ENCODE results near the gene ABCD2. TPM values are rescaled to one million over a fixed set of nuclear protein-coding genes. Genes with fewer than 3 reads are reported as not detected.
"Not testable (repeated sequence)": the region's sequence is repeated elsewhere in the genome, so short reads cannot be mapped to it uniquely, and the experiment has no call there.

Gene ABCD2
- total RNA-seq, 1 donor from 2014 or later, result 19.3 TPM

DNA sequence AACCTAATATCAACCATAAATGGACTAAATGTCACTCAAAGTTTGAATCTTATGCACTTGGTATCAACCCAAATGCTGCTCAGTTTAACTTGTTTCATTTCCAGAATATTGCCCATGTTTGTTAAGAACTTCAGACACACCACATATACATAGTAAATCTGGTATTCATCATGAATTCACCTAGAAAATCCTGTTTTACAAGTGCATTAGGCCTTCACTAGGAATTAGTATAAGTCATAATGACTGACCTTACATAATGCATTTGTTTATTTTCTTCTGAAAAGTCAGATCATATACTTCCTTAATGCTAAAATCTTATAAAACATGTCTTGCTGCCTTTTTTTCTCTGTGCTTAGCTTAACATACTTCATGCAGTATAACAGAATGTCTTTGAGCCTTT is 66.1 kb downstream of the ABCD2 start:
- intact Hi-C loops (cut with micrococcal nuclease), result no loop called here

DNA sequence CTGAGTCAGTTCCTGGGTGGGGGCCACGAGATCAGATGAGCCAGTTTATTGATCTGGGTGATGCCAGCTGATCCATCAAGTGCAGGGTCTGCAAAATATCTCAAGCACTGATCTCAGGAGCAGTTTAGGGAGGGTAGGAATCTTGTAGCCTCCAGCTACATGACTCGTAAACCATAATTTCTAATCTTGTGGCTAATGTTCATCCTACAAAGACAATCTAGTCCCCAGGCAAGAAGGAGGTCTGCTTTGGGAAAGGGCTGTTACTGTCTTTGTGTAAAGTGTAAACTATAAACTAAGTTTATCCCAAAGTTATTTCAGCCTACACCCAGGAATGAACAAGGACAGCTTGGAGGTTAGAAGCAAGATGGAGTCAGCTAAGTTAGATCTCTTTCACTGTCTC is 75.4 kb downstream of the ABCD2 start:
- intact Hi-C loops (cut with micrococcal nuclease), result not testable (repeated sequence)

DNA sequence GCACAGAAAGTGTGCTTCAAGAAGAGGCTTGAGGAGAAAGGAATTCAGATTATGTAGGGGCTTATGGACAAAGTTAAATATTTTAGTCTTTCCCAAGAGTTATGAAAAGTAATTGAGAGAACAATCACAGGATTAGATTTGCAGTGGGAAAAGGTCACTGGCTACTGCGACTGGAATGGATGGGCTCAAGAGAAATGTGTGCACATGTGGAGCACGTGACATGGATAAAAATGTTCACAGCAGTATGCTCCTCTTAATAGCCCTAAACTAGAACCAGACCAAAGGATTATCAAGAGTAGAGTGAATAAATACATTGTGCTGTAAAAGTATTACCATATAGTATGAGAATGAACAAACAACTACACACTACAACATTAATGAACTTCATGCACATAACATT is 78.1 kb downstream of the ABCD2 start:
- intact Hi-C loops (cut with micrococcal nuclease), result no loop called here

DNA sequence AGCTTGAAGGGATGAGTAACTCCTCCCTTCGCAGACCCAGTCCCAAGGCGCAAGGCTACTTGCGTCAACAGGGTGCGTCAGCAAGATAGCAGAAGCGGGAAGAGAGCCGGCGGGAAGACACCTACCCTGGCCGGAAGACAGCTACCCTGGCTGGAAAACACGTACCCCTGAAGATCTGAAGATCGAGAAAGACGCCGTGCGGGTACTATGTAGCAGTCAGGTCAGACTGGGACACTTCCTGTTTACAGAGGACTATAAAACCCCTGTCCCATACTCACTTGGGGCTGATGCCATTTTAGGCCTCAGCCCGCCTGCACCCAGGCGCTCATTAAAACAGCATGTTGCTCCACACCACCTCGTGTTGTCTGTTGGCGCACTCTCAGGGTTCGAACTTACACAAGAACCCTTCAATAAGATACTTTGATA is 80.9 kb downstream of the ABCD2 start:
- intact Hi-C loops (cut with micrococcal nuclease), result no loop called here

DNA sequence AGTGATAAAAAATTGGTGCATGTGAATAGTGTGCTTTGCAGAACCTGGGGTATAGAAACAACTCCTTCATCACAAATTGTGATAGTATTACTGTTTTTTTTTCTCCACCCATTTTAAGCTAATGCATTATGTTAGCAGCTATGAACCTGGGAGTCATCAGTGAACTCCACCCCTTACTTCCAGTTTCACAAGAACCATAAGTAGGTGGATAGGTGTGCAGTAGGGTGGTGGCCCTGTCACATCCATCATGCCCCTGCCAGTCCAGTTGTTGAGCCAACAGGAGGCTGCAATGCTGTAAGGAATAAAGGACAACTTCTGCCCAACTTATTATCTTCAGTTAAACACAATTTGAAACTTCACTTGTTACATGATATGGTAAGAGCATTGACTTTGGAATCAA is 85.7 kb downstream of the ABCD2 start:
- intact Hi-C loops (cut with micrococcal nuclease), result no loop called here

DNA sequence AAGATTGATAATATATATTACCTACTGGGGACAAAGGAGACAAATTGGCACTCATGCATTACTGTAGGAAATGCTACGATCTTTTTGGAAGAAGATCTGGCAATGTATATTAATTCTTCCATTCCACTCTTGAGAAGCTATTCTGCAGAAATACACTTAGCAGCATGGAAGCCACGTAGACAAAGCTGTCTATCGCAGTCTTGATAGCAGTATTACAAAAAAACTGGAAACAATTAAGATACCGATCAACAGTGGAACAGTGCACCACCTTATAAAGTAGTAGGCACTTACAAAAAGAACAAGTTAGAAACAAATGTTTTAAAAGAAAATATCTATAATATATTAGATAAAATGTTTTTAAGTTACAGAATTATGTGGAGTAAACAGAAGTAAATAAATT is 87.2 kb downstream of the ABCD2 start:
- intact Hi-C loops (cut with micrococcal nuclease), result no loop called here

DNA sequence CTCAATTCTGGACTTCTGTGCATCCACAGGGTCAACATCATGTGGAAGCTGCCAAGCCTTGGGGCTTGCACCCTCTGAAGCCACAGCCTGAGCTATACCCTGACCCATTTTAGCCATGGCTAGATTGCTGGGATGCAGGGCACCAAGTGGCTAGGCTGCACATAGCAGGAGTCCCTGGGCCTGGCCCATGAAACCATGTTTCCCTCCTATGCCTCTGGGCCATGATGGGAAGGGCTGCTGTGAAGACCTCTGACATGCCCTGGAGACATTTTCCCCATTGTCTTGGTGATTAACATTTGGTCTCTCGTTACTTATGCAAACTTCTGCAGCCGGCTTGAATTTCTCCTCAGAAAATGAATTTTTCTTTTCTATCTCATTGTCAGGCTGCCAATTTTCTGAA is 92.6 kb downstream of the ABCD2 start:
- intact Hi-C loops (cut with micrococcal nuclease), result no loop called here

DNA sequence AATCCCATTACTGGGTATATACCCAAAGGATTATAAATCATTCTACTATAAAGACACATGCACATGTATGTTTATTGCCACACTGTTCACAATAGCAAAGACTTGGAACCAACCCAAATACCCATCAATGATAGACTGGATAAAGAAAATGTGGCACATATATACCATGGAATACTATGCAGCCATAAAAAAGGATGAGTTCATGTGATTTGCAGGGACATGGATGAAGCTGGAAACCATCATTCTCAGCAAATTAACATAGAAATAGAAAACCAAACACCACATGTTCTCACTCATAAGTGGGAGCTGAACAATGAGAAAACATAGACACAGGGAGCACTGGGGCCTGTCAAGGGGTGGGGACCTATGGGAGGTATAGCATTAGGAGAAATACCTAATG is 97.4 kb downstream of the ABCD2 start:
- intact Hi-C loops (cut with micrococcal nuclease), result not testable (repeated sequence)

DNA sequence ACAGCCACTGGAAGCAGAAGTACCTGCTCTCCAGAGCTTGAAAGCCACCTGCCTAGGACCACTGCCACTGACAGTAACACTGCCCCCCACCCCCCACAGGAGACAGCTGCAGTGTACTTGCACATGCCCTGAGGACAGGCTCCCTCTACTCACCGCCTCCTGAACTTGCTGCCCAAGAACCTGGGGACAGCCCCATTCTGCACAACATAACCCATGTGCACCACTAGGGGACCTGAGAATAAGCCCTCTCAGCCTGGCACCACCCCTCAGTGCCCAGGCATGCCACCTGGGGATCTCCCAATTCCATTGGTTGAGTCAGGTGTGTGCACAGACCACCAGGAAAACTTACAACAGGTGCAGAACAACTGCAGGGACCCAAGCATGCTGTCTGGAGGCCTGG is 109.6 kb downstream of the ABCD2 start:
- intact Hi-C loops (cut with micrococcal nuclease), result no loop called here

DNA sequence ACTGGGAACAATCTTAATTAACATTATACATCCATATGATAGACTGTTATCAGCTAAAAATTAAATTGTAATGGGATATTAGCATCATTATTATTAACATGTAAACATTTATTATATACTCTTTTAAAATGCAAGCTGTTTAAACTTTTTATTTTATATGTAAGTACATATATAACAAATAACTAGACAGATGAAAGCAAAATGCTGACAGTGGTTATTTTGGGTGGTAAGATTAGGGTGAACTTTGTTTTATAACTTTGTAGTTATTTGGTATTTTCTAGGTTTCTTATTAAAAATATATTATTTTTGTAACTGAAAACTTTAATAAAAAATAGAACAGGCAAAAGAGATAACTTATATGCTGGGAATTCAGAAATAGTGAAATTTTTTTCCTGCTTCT is 114.0 kb downstream of the ABCD2 start:
- intact Hi-C loops (cut with micrococcal nuclease), result no loop called here

DNA sequence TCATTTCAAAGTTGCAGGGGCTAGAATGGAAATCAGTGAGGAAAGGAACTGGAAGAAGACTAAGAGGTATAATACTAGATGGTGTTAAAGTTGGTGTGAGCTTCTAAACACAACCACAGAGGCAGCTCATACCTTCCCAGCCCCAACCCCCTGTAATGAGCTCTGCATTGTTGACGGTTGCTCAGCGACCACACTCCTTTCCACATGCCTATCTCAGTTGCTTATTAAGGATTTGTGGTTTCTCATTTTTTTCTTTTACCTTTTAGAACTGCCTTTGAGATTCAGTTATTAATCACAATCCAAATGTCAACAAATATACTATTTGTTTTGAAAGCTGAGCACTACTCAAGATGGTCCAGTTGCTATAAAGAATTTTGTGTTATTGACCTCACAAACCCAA is 114.6 kb downstream of the ABCD2 start:
- intact Hi-C loops (cut with micrococcal nuclease), result no loop called here

DNA sequence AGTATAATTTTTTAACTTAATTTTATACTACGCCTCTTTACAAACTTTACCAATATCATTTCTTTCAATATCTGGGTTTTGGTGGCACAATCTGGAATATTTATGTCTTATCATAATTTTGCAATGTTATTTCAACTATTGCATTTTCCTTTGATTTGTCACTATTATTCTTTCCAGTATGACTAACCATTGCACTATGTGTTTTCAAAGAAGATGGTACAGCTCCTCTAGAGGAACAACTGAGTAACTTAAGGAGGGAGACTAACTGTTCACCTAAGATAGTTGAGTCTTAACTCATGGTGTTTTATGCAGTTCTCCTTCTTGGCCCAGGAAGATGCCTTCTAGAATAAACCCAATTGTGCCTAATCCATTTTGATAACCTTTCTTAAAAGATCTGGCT is 116.2 kb downstream of the ABCD2 start:
- intact Hi-C loops (cut with micrococcal nuclease), result no loop called here

DNA sequence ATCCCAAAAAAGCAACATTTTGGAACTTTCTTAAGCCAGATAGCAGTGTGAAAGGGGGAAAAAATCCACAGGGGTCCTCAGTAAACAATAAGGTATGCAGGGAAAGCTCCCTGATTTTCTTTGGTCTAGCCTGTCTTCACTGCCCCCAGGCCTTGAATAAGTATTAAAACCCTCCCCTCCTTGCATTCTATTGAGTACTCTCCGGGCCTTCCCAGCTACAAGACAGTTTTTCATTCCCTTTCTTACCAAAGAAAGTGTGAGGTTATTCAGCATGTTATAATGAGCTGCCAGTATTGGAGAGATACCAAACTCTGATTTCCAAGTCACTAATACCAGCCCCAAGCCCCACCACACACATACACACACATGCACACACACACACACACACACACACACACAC is 116.9 kb downstream of the ABCD2 start:
- intact Hi-C loops (cut with micrococcal nuclease), result no loop called here

Other genes with a start within 250 kb of the ABCD2 start
- gene KIF21A, start 176.7 kb downstream of the ABCD2 start, total RNA-seq, result 16.3 and 17.1 TPM in 2 replicates

All from T-helper 2 cell treated with Interferon-gamma antibody and Interleukin-4, amounts not matched to agents 100 ng/mL and 5 ng/mL, for 36 hours (primary cell).